ES-I3 (cell line): ENCODE results near the gene BNC2.

Experiments used
- H3K36me3 ChIP-seq: 2 replicates; pipeline ENCODE4 v1.6.1; 2013; ENCODE audit warnings: mild to moderate bottlenecking, low read length, control low read depth, moderate library complexity; ENCODE audit not compliant: insufficient read depth
- H3K4me1 ChIP-seq: 2 replicates; pipeline ENCODE4 v1.6.1; 2013; ENCODE audit warnings: mild to moderate bottlenecking, control low read depth, low read length; ENCODE audit not compliant: insufficient read depth
- H3K9ac ChIP-seq: 2 replicates; pipeline ENCODE4 v1.6.1; 2013; ENCODE audit warnings: low read depth, mild to moderate bottlenecking, low read length, moderate library complexity
- H3K9me3 ChIP-seq: 2 replicates; pipeline ENCODE4 v1.6.1; 2013; ENCODE audit warnings: mild to moderate bottlenecking, low read length, moderate library complexity; ENCODE audit not compliant: control insufficient read depth, insufficient read depth

BNC2 gene

GRCh38 chr9:16687678-16688369 is 182.6 kb downstream of the BNC2 start:
- no peaks in the 10 kb centered on the region for H3K9me3 ChIP-seq
- H3K4me1 ChIP-seq, result peaks cover 11% of the 10 kb centered on the region
- H3K36me3 ChIP-seq, result no peaks in the 10 kb centered on the region
- H3K9ac ChIP-seq, result no peak overlapping the region

- Histone ChIP-seq H3K4me1 (peaks cover 19% of the 10 kb centered on the region), H3K36me3 (no peaks in the 10 kb centered on the region), H3K9me3 (no peaks in the 10 kb centered on the region), H3K9ac (no peak overlapping the region)
Observed at GRCh38 chr9:16683326-16683725, 187.1 kb downstream of the BNC2 start.

- no peaks in the 10 kb centered on the region for H3K36me3 ChIP-seq
- no peaks in the 10 kb centered on the region for H3K9me3 ChIP-seq
- peaks cover 19% of the 10 kb centered on the region for H3K4me1 ChIP-seq
- H3K9ac ChIP-seq, result no peak overlapping the region
Observed at GRCh38 chr9:16682273-16682672, 188.2 kb downstream of the BNC2 start.

GRCh38 chr9:16681652-16681987 is 188.8 kb downstream of the BNC2 start:
- Histone ChIP-seq H3K4me1 (peaks cover 19% of the 10 kb centered on the region), H3K9ac (no peak overlapping the region), H3K36me3 (no peaks in the 10 kb centered on the region), H3K9me3 (no peaks in the 10 kb centered on the region)

- Histone ChIP-seq H3K36me3 (no peaks in the 10 kb centered on the region), H3K4me1 (peaks cover 19% of the 10 kb centered on the region), H3K9ac (no peak overlapping the region), H3K9me3 (no peaks in the 10 kb centered on the region)
Observed at GRCh38 chr9:16680975-16681651, 189.4 kb downstream of the BNC2 start.

GRCh38 chr9:16680541-16680940 is 189.9 kb downstream of the BNC2 start:
- Histone ChIP-seq H3K4me1 (peaks cover 19% of the 10 kb centered on the region), H3K9ac (no peak overlapping the region), H3K36me3 (no peaks in the 10 kb centered on the region), H3K9me3 (no peaks in the 10 kb centered on the region)

GRCh38 chr9:16679327-16679821 is 191.1 kb downstream of the BNC2 start:
- no peak overlapping the region for H3K9ac ChIP-seq
- peaks cover 19% of the 10 kb centered on the region for H3K4me1 ChIP-seq
- no peaks in the 10 kb centered on the region for H3K9me3 ChIP-seq
- H3K36me3 ChIP-seq, result no peaks in the 10 kb centered on the region

GRCh38 chr9:16676519-16676918 is 194.0 kb downstream of the BNC2 start:
- H3K36me3 ChIP-seq, result no peaks in the 10 kb centered on the region
- H3K4me1 ChIP-seq, result peaks cover 14% of the 10 kb centered on the region
- H3K9ac ChIP-seq, result no peak overlapping the region
- no peaks in the 10 kb centered on the region for H3K9me3 ChIP-seq

GRCh38 chr9:16675131-16675530 is 195.3 kb downstream of the BNC2 start:
- no peaks in the 10 kb centered on the region for H3K36me3 ChIP-seq
- no peak overlapping the region for H3K9ac ChIP-seq
- peaks cover 6% of the 10 kb centered on the region for H3K4me1 ChIP-seq
- H3K9me3 ChIP-seq, result no peaks in the 10 kb centered on the region

- Histone ChIP-seq H3K9ac (no peak overlapping the region), H3K4me1 (no peaks in the 10 kb centered on the region; the same call in 1 of the 2 replicates), H3K9me3 (no peaks in the 10 kb centered on the region), H3K36me3 (no peaks in the 10 kb centered on the region)
Observed at GRCh38 chr9:16673171-16673570, 197.3 kb downstream of the BNC2 start.

- Histone ChIP-seq H3K9me3 (no peaks in the 10 kb centered on the region), H3K36me3 (no peaks in the 10 kb centered on the region), H3K4me1 (no peaks in the 10 kb centered on the region; the same call in 1 of the 2 replicates), H3K9ac (no peak overlapping the region)
Observed at GRCh38 chr9:16672501-16672900, 198.0 kb downstream of the BNC2 start.

GRCh38 chr9:16671591-16672137 is 198.8 kb downstream of the BNC2 start:
- H3K9me3 ChIP-seq, result no peaks in the 10 kb centered on the region
- no peak overlapping the region for H3K9ac ChIP-seq
- no peaks in the 10 kb centered on the region for H3K36me3 ChIP-seq
- H3K4me1 ChIP-seq, result no peaks in the 10 kb centered on the region; the same call in 1 of the 2 replicates

GRCh38 chr9:16670791-16671190 is 199.7 kb downstream of the BNC2 start:
- Histone ChIP-seq H3K36me3 (no peaks in the 10 kb centered on the region), H3K9ac (no peak overlapping the region), H3K9me3 (no peaks in the 10 kb centered on the region), H3K4me1 (no peaks in the 10 kb centered on the region; the same call in 1 of the 2 replicates)

GRCh38 chr9:16668734-16669295 is 201.7 kb downstream of the BNC2 start:
- no peak overlapping the region for H3K9ac ChIP-seq
- no peaks in the 10 kb centered on the region for H3K9me3 ChIP-seq
- H3K36me3 ChIP-seq, result no peaks in the 10 kb centered on the region
- no peaks in the 10 kb centered on the region; the same call in 1 of the 2 replicates for H3K4me1 ChIP-seq

GRCh38 chr9:16664211-16664610 is 206.3 kb downstream of the BNC2 start:
- H3K4me1 ChIP-seq, result no peaks in the 10 kb centered on the region
- H3K9ac ChIP-seq, result no peak overlapping the region
- H3K9me3 ChIP-seq, result no peaks in the 10 kb centered on the region
- no peaks in the 10 kb centered on the region for H3K36me3 ChIP-seq
